ENCODE data around the gene IDH3B.

IDH3B gene

DNA sequence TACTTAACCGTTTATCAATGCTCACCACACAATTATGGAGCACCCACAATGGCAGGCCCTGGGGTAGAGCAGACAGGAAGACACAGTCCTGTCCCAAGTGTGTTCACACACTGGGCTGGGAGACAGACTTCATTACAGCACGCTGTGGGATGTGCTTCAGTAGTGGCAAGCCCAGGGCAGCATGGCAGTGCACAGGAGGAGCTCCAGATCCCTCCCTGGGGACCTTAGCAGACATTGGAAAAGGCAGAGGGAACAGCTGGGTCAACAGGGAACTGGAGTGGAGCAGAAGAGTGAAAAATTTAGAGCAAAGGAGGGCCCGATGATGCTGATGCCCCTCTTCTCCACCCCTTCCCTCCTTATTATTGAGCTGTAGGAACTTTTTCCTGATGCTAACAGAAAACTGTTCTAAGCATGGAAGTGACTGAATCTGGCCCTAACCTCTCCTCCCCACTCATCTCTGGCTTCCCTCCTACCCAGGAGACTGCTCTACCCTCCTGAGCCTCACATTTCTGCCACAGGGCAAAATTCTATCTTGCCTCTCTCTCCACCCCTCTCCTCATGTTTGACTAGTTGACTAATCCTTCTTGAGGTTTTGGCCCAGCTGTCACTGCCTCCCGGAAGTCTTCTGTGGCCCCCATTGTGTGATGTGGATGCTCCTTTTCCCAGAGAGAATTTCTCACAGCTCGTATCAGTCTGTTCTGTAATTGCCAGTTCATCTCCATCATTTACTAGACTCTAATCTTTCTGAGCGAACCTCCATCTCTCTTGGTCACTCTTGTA, 52.9 kb downstream of the IDH3B start:
- no peak for DNase-seq (ENCODE audit: low read depth)
- no peak for TF ChIP-seq MYC (IDR thresholded peaks at IDR 0.05; ENCODE audit: low read depth, low read length)
- H3K4me3 ChIP-seq (ENCODE audit: low read depth, low read length), result no peak overlapping the region

DNA sequence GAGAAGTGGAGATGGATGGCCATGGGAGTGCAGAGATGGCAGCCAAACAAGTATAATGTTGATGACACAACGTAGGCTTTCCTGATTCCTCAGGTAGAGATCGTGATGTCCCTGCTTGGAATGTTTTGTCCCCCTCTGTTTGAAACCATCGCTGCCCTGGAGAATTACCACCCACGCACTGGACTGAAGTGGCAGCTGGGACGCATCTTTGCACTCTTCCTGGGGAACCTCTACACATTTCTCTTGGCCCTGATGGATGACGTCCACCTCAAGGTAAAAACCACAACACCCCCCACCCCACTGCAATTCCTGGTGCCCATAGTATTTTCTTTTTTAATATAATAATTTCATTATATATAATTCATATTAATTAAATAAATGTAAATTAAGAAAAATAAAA, 53.7 kb downstream of the IDH3B start:
- H3K4me3 ChIP-seq (ENCODE audit: low read depth, low read length), result no peak overlapping the region
- DNase-seq (ENCODE audit: low read depth), result no peak
- TF ChIP-seq, protein P1, sequence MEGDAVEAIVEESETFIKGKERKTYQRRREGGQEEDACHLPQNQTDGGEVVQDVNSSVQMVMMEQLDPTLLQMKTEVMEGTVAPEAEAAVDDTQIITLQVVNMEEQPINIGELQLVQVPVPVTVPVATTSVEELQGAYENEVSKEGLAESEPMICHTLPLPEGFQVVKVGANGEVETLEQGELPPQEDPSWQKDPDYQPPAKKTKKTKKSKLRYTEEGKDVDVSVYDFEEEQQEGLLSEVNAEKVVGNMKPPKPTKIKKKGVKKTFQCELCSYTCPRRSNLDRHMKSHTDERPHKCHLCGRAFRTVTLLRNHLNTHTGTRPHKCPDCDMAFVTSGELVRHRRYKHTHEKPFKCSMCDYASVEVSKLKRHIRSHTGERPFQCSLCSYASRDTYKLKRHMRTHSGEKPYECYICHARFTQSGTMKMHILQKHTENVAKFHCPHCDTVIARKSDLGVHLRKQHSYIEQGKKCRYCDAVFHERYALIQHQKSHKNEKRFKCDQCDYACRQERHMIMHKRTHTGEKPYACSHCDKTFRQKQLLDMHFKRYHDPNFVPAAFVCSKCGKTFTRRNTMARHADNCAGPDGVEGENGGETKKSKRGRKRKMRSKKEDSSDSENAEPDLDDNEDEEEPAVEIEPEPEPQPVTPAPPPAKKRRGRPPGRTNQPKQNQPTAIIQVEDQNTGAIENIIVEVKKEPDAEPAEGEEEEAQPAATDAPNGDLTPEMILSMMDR (IDR thresholded peaks at IDR 0.05; ENCODE audit: low read depth, low read length), result no peak
- TF ChIP-seq POLR2A (IDR thresholded peaks at IDR 0.05; ENCODE audit: extremely low read depth, insufficient read length) (no peak), MYC (IDR thresholded peaks at IDR 0.05; ENCODE audit: low read depth, low read length) (no peak)
- TF ChIP-seq, protein P2, sequence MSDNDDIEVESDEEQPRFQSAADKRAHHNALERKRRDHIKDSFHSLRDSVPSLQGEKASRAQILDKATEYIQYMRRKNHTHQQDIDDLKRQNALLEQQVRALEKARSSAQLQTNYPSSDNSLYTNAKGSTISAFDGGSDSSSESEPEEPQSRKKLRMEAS (IDR thresholded peaks at IDR 0.05; ENCODE audit: low read depth, low read length), result no peak
